HepG2 (cell line): Measurements from ENCODE around the gene PIM3. TPM values are rescaled to one million over a fixed set of nuclear protein-coding genes. Genes with fewer than 3 reads are reported as not detected.

ENCODE experiments used
- HIC2 ChIP-seq: sonication (generic); formaldehyde crosslinking; IDR thresholded peaks from 2 replicates; pipeline ENCODE4 v1.9.0; 2022; ENCODE audit warnings: low read depth, missing genetic modification reagents
- ISL2 ChIP-seq: sonication (generic); formaldehyde crosslinking; IDR thresholded peaks from 2 replicates; pipeline ENCODE4 v1.5.0; 2020; ENCODE audit warnings: missing genetic modification reagents
- MIXL1 ChIP-seq: IDR thresholded peaks from 2 replicates; pipeline ENCODE4 v1.6.1; 2016
- MNT ChIP-seq: fragments of 450-650 bp; IDR thresholded peaks from 2 replicates; pipeline ENCODE4 v1.6.1; 2016
- MTA1 ChIP-seq: sonication (generic); formaldehyde crosslinking; IDR thresholded peaks from 2 replicates; pipeline ENCODE4 v1.4.0; 2020; ENCODE audit warnings: missing genetic modification reagents, mild to moderate bottlenecking, borderline replicate concordance
- PHF21A ChIP-seq: sonication (generic); formaldehyde crosslinking; IDR thresholded peaks from 2 replicates; pipeline ENCODE4 v1.5.0; 2020; ENCODE audit warnings: mild to moderate bottlenecking, missing genetic modification reagents
- RBAK ChIP-seq: sonication (generic); formaldehyde crosslinking; IDR thresholded peaks from 2 replicates; pipeline ENCODE4 v1.5.1; 2020; ENCODE audit warnings: mild to moderate bottlenecking, missing genetic modification reagents
- SRSF1 ChIP-seq: fragments of 200-400 bp; formaldehyde crosslinking; optimal IDR thresholded peaks from 2 replicates; pipeline ENCODE3; 2017; ENCODE audit warnings: mild to moderate bottlenecking, low read depth, low read length, moderate library complexity
- THAP7 ChIP-seq: sonication (generic); formaldehyde crosslinking; IDR thresholded peaks from 2 replicates; pipeline ENCODE4 v1.8.1; 2023; ENCODE audit warnings: mild to moderate bottlenecking, missing genetic modification reagents
- UBTF ChIP-seq: sonication (generic); formaldehyde crosslinking; IDR thresholded peaks from 2 replicates; pipeline ENCODE4 v1.4.0; 2020; ENCODE audit warnings: mild to moderate bottlenecking, missing genetic modification reagents
- ZNF609 ChIP-seq: sonication (generic); formaldehyde crosslinking; IDR thresholded peaks from 2 replicates; pipeline ENCODE4 v1.4.0; 2020; ENCODE audit warnings: mild to moderate bottlenecking, missing genetic modification reagents, borderline replicate concordance
- ZSCAN30 ChIP-seq: sonication (generic); formaldehyde crosslinking; IDR thresholded peaks from 2 replicates; pipeline ENCODE4 v1.5.0; 2020; ENCODE audit warnings: mild to moderate bottlenecking, missing genetic modification reagents
- ZXDC ChIP-seq: sonication (generic); formaldehyde crosslinking; IDR thresholded peaks from 2 replicates; pipeline ENCODE4 v1.5.0; 2020; ENCODE audit warnings: mild to moderate bottlenecking, missing genetic modification reagents
- polyA plus RNA-seq, 8 experiments: library from polyadenylated mRNA; depleted of rRNA in 3 of 8; stranded (reverse) in 7 of 8; unstranded in 1 of 8; fragments of >200 nt; fragmentation: Illumina TruSeq in 4 of 8; extraction: Trizol in 4 of 8; gene quantifications; 2 replicates each; pipeline versions ENCODE4 v1.2.1 to v1.2.3, GENCODE V29; 2011 to 2016; ENCODE audit warnings: low read depth in 4 of 8, missing spikeins in 1 of 8, mixed read lengths in 1 of 8; ENCODE audit not compliant: insufficient read depth in 1 of 8
- total RNA-seq, 5 experiments: library from RNA; depleted of rRNA; stranded (reverse); fragments of >200 nt; fragmentation: Illumina TruSeq; extraction: Trizol; gene quantifications; 2 replicates each; pipeline ENCODE4 v1.2.3, GENCODE V29; 2016; ENCODE audit warnings: low read depth in 1 of 5

The PIM3 gene
- total and polyA plus RNA-seq, 2 of the 13 experiments (the other 11 are each of a cell fraction or from before 2014, with no cell fraction given) = 21.6 to 31.2 TPM

- TF ChIP-seq ZNF609 (CRISPR knock-in tag) (0 out of 2 replicates have a peak, but pooled peaks have one; percentile 15), MIXL1 (CRISPR knock-in tag) (no peak), ZSCAN30 (CRISPR knock-in tag) (no peak), SRSF1 (peak; percentile 84), MNT (no peak), UBTF (CRISPR knock-in tag) (peak; percentile 29; the same call in 1 of the 2 replicates), MTA1 (CRISPR knock-in tag) (peak; percentile 34; the same call in 1 of the 2 replicates), ZXDC (CRISPR knock-in tag) (0 out of 2 replicates have a peak, but pooled peaks have one; percentile 37), HIC2 (CRISPR knock-in tag) (peak; percentile 47; the same call in 1 of the 2 replicates), PHF21A (CRISPR knock-in tag) (0 out of 2 replicates have a peak, but pooled peaks have one; percentile 41), THAP7 (CRISPR knock-in tag) (no peak), RBAK (CRISPR knock-in tag) (peak; percentile 65; the same call in 1 of the 2 replicates), ISL2 (CRISPR knock-in tag) (no peak)
Observed at GRCh38 chr22:49962751-49963646, 2.4 kb downstream of the PIM3 start (continued).
